DMS114 treated with DMSO at 0.1 percent for 48 hours (cell line): Measurements from ENCODE around the gene TSC22D1.

ENCODE experiments used
- DNase-seq: peaks from one replicate; lab custom pipeline; 2025; ENCODE audit not compliant: unreplicated experiment; lab: John Stamatoyannopoulos, UW

TSC22D1 gene

GRCh38 chr13:44411841-44412240 lies 164.3 kb downstream of the TSC22D1 start:
- no peak for DNase-seq

DNA sequence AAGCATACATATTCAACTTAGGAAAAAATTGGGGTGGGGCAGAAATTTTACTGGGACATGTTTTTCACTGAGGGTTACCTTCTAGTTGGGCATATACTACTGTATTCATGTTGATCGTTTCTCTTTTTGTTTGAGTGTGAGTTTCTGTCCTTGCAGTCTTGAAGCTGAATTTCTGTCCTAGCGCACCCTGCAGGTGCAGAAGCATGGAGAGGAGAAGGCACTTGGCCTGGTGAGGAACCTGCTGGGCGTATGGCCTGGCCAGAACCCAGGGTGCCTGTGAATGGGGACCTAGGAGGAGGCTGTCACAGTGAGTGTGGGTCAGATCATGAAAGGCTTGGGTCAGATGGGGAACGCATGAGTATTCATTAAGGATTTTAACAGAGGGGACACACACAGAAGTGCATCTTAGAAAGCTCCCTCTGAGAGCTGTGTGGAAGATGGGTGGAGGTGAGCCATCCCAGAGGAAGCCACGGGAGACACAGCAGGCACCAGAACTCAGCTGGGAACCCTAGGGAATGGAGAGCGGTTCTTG lies 165.7 kb downstream of the TSC22D1 start:
- DNase-seq = no peak

GRCh38 chr13:44409595-44409994 lies 166.5 kb downstream of the TSC22D1 start:
- DNase-seq = no peak

- DNase-seq = no peak
Observed at GRCh38 chr13:44407891-44408290, 168.2 kb downstream of the TSC22D1 start.

DNA sequence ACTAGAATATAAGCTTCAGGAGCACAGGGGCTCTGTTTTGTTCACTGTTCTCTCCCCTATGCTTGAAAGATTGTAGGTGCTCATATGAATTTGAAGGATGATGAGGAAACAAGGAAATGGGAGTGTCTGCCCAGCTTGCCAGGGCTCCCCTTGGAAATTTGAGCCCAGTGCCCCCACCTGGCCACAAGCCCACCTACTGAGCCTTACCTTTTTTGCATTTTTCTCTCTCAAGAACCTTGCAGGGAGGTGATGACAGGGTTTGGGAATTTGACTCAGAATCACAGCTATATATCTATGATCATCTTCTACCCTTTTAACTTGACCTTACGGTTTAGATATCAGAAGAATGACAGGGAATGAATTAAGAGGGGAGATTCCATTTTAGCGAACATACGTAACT lies 168.8 kb downstream of the TSC22D1 start:
- DNase-seq = no peak

DNA sequence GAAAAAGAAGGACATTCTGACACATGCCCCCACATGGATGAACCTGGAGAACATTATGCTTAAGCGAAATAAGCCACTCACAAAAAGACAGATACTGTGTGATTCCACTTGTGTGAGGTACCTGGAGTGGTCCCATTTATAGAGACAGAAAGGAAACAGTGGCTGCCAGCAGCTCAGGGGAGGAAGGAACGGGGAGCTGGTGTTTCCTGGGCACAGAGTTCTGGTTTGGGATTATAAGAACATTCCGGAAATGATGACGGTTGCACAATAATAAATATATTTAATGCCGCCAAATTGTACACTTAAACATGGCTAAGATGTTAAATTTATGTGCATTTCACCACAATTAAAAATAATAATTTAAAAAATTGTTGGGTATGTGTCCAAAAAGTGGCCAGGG lies 169.5 kb downstream of the TSC22D1 start:
- no peak for DNase-seq

GRCh38 chr13:44404261-44405132 lies 171.6 kb downstream of the TSC22D1 start:
- DNase-seq = no peak

GRCh38 chr13:44403461-44404056 lies 172.6 kb downstream of the TSC22D1 start:
- DNase-seq = no peak

- DNase-seq = no peak
Observed at GRCh38 chr13:44402899-44403445, 173.2 kb downstream of the TSC22D1 start.

GRCh38 chr13:44401577-44401976 lies 174.6 kb downstream of the TSC22D1 start:
- DNase-seq = no peak

- DNase-seq = no peak
Observed at GRCh38 chr13:44400736-44401135, 175.4 kb downstream of the TSC22D1 start.

DNA sequence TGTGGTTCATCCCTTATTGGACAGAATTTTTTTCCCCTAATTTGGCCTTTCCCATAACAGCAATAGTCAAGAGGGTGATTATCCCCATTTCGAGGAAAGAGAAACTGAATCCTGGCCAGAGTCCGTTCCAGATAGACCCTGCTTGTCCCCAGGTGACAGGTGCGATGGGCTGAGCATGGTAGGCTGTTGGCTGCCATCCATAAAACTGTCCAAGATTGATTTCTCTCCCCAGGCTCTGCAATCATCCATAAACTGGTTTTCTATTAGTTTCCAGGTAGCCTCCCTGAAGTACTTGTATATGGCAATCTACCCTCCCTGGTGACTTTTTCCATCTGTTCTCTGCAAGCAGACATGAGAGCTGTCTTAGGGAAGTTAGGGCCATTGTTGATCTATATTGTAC lies 177.1 kb downstream of the TSC22D1 start:
- no peak for DNase-seq

- DNase-seq = no peak
Observed at GRCh38 chr13:44398606-44399005, 177.5 kb downstream of the TSC22D1 start.

- DNase-seq = no peak
Observed at GRCh38 chr13:44397766-44398223, 178.3 kb downstream of the TSC22D1 start.

DNA sequence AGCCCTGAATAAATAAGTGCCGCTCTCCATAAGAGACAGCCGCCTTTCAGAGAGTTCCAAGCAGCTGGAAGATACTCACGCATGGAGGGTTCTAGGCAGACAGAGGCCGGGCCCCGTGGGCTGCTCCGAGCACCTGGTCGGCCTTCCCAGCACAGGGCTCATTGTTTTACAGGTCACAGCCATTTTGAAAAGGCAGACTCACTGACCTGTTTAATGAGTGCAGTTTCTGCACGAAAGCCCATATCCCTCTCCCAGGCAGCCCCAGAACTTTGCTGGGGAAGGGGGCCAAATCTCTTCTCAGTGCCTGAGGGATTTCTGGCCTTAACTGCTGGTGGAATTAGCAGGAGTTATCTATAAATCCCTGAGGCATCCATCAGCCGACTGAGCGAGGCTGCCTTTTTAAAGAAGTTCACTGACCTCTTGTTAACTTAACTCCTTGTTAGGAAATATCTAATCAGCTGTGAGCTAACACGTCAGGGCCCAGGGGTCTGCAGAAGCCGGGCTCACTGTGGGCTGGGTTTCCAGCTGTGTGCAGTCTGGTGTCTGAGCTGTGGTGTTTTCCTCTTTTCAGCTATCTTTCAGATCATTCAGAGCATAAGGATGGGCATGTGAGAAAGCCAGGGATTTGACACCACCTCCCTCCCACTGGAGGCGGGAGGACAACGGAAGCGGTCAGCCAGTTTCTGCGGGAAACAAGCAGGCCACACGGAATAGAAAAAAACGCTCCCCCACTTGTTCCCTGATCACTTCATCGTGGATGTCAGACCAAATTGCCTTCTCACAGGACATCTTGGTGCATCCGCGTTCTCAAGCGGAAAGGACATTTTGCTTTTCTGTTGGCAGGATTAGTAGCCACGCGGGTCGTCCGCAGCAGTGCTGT lies 179.2 kb downstream of the TSC22D1 start:
- no peak for DNase-seq

DNA sequence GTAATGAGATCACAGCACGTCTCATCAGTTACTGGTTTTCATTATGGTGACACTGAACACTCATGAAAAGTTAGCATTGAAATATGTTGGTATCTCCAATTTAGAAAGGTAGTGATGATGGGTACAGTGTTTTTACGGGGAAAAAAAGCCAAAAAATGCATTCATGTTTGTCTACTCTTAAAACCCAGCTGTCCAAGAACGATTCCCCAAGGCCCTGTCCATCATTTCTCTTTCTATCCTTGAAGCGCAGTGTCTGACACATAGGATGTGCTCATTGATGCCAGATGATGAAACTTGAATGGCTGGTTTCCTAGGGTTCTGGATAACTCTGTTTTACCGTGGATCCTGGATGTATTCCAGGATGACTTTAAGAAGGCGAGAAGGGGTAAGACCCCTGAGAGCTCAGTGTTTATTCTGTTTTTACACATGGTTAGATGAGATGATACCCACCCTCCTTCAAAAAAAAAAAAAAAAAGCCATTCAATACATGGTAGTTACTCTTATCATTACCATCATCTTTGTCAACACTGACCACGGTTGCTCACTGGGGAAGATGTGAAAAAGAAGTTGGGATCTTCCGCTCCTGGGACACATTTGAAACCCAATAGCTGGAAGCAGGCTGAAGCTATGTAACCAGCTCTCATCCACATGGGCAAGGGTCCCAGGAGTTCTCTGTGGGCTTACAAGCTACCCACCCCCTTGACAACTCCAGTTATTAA lies 180.0 kb downstream of the TSC22D1 start:
- DNase-seq = no peak

GRCh38 chr13:44394658-44395057 lies 181.5 kb downstream of the TSC22D1 start:
- no peak for DNase-seq

DNA sequence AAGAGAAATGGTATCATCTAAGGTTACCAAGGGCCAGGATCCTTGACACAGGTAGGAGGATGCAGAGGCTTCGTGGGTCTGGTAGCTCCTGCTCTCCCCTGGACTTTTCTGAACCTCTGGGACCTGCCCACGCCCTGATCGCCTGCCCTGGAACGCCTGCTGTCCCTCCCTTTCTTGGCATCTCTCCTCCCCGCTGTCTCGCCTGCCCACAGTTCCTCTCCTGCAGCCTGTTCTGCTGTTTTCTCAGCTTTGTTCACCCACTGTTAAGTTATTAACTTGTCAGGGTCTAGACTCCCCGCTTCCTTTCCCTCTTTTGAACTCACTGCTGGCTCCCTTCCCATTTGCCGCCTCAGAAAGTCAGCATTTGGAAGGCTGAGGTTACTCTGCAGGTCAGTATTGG lies 182.7 kb downstream of the TSC22D1 start:
- no peak for DNase-seq

- DNase-seq = no peak
Observed at GRCh38 chr13:44389876-44390275, 186.3 kb downstream of the TSC22D1 start.

GRCh38 chr13:44389060-44389666 lies 187.0 kb downstream of the TSC22D1 start:
- no peak for DNase-seq
